ENCODE results near the gene TTLL5. TPM values are rescaled to one million over a fixed set of nuclear protein-coding genes. Genes with fewer than 3 reads are reported as not detected.

Gene TTLL5
- polyA plus RNA-seq, 3 donors, result 4.2 to 7.2 (median 4.7) TPM

GRCh38 chr14:75612157-75612556 lies 48.9 kb upstream of the TTLL5 start:
- peaks cover 7 to 22% (median 20%) of the 10 kb centered on the region in 7 donors for H3K9me3 Mint-ChIP-seq
- H3K36me3 Mint-ChIP-seq, result peaks cover 36 to 41% of the 10 kb centered on the region in 2 donors
- WGBS (ENCODE audit: insufficient coverage), result 100% methylated on average over 3 of the region's 4 CpGs
- Histone ChIP-seq H2AFZ (ENCODE audit: insufficient read depth, low read depth, low read length, poor library complexity, severe bottlenecking) (no peak overlapping the region), H3K9ac (ENCODE audit: insufficient read depth, low read length, poor library complexity, severe bottlenecking) (no peak overlapping the region), H3K36me3 (replicated peaks in 1 of 2; ENCODE audit: control insufficient read depth in 1 of 2, insufficient read depth in 2 of 2, low read length in 2 of 2) (no peaks in the 10 kb centered on the region), H3K4me3 (replicated peaks in 1 of 3; ENCODE audit: low read depth in 2 of 3, low read length in 3 of 3) (no peak overlapping the region), H3K27me3 (ENCODE audit: control insufficient read depth in 2 of 2, insufficient read depth in 2 of 2, low read length in 2 of 2) (no peaks in the 10 kb centered on the region), H3K9me3 (replicated peaks in 1 of 2; ENCODE audit: control insufficient read depth in 1 of 2, insufficient read depth in 1 of 2, low read length in 2 of 2) (peaks cover 10 to 15% of the 10 kb centered on the region in 2 donors), H3K4me1 (ENCODE audit: control insufficient read depth in 1 of 2, insufficient read depth in 2 of 2, low read length in 2 of 2) (peaks cover 70 to 78% of the 10 kb centered on the region in 2 donors), H4K20me1 (ENCODE audit: insufficient read depth, low read length) (no peaks in the 10 kb centered on the region), H3K79me2 (ENCODE audit: insufficient read depth, low read length) (peaks cover 5% of the 10 kb centered on the region), H3K4me2 (replicated peaks; ENCODE audit: extremely low read depth, low read length, poor library complexity, severe bottlenecking) (no peak overlapping the region), H3K27ac (ENCODE audit: low read depth in 1 of 2, low read length in 2 of 2) (no peak overlapping the region)
- intact Hi-C loops (cut with micrococcal nuclease), result loop anchor here in 1 of 2 donors (5.0 kb wide), 1 partner anchor 35 kb away; the partner anchor contains the start of gene FLVCR2
- H3K27me3 Mint-ChIP-seq (ENCODE audit: low read depth in 3 of 3), result peaks cover 0 to 18% (median 0%) of the 10 kb centered on the region in 3 donors
- H3K27ac Mint-ChIP-seq, result peak overlapping the region in 2 of 7 donors; percentile 56 to 99
- peaks cover 73% of the 10 kb centered on the region for H3K4me1 Mint-ChIP-seq
- no peak for TF ChIP-seq CTCF (IDR thresholded peaks at IDR 0.05)
- no peak overlapping the region for H3K4me3 Mint-ChIP-seq
- no peak for DNase-seq

DNA sequence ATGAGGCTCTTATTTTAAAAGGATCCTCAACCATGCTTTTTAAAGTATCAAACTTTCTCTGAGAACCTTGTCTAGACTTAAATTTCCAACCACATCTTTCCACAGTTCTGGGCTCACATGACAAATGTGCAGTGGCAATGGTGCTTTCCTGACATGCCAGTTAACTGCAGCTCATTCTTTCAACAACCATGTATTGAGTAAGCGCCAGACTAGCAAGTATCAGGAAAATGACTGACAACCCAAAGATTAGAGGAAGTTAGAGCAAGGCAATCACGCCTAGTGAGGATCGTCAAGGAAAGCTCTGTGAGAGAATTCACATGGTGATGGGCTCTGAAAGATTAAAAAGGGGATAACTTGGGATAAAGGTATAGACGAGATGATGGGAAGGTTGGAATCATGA lies 46.9 kb upstream of the TTLL5 start:
- no peak for TF ChIP-seq CTCF (IDR thresholded peaks at IDR 0.05)

More for the DNA sequence above, 46.9 kb upstream of the TTLL5 start:
- Mint-ChIP-seq H3K4me3 (peak overlapping the region; percentile 2 to 84), H3K27me3 (ENCODE audit: low read depth in 3 of 3) (peaks cover 0 to 13% (median 1%) of the 10 kb centered on the region in 3 donors), H3K9me3 (peaks cover 2 to 11% (median 7%) of the 10 kb centered on the region in 7 donors), H3K4me1 (peaks cover 63% of the 10 kb centered on the region), H3K36me3 (peaks cover 21 to 24% of the 10 kb centered on the region in 2 donors), H3K27ac (peak overlapping the region; percentile 98 to 99 (median 99))
- Histone ChIP-seq H3K4me2 (replicated peaks; ENCODE audit: extremely low read depth, low read length, poor library complexity, severe bottlenecking) (peak overlapping the region; percentile 51), H3K9me3 (replicated peaks in 1 of 2; ENCODE audit: control insufficient read depth in 1 of 2, insufficient read depth in 1 of 2, low read length in 2 of 2) (no peaks in the 10 kb centered on the region), H4K20me1 (ENCODE audit: insufficient read depth, low read length) (no peaks in the 10 kb centered on the region), H3K9ac (ENCODE audit: insufficient read depth, low read length, poor library complexity, severe bottlenecking) (peak overlapping the region; percentile 80), H3K27ac (ENCODE audit: low read depth in 1 of 2, low read length in 2 of 2) (peak overlapping the region; percentile 96 to 100), H3K4me1 (ENCODE audit: control insufficient read depth in 1 of 2, insufficient read depth in 2 of 2, low read length in 2 of 2) (peaks cover 65 to 68% of the 10 kb centered on the region in 2 donors), H3K36me3 (replicated peaks in 1 of 2; ENCODE audit: control insufficient read depth in 1 of 2, insufficient read depth in 2 of 2, low read length in 2 of 2) (no peaks in the 10 kb centered on the region), H3K27me3 (ENCODE audit: control insufficient read depth in 2 of 2, insufficient read depth in 2 of 2, low read length in 2 of 2) (no peaks in the 10 kb centered on the region), H3K4me3 (replicated peaks in 1 of 3; ENCODE audit: low read depth in 2 of 3, low read length in 3 of 3) (no peak overlapping the region), H2AFZ (ENCODE audit: insufficient read depth, low read depth, low read length, poor library complexity, severe bottlenecking) (no peak overlapping the region), H3K79me2 (ENCODE audit: insufficient read depth, low read length) (peaks cover 10% of the 10 kb centered on the region)
- WGBS (ENCODE audit: insufficient coverage), result 21% methylated on average over 4 of the region's 4 CpGs
- intact Hi-C loops (cut with micrococcal nuclease), result loop anchor here (2.0 to 5.0 kb wide), 2 partner anchors 37 kb away; partner anchors contain the start of gene FLVCR2 (in 1 of the 2)
- DNase-seq, result peak; percentile 92 to 97 (median 96)

Measured in CD14-positive monocyte (primary cell).